OCI-LY3 (cell line): Measurements from ENCODE around the gene CDH4.

Experiments used
- EZH2phosphoT487 ChIP-seq: fragments of 200-600 bp; shearing (Covaris generic); IDR thresholded peaks from 2 replicates; pipeline ENCODE4 v1.6.1; 2018; ENCODE audit warnings: antibody characterized with exemption, mixed run types, low read depth
- TF ChIP-seq, protein P1 (sequence below): fragments of 200-600, 300-600 bp; sonication (generic); IDR thresholded peaks from 2 replicates; pipeline ENCODE4 v1.5.1; 2014; ENCODE audit warnings: antibody characterized with exemption, low read length, low read depth

DNA sequence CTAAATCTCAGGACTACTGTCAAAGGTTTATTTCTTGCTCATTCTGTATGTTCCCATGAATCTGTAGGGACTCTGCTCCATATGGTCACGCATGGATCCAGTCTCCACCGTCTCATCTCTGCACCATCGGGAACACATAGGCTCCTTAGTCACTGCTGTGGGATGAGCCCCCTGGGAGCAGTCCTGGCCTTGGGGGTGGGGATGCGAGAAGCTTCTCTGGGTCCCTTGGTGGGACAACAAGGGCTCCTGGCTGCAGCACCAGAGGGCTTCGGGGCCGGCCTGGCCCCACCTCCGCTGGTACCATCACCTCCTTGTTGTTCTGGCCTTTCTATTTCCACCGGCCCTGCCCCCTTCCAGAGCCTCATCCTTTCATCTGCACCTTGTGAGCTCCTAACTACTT, 148.4 kb downstream of the CDH4 start:
- TF ChIP-seq, protein P1, sequence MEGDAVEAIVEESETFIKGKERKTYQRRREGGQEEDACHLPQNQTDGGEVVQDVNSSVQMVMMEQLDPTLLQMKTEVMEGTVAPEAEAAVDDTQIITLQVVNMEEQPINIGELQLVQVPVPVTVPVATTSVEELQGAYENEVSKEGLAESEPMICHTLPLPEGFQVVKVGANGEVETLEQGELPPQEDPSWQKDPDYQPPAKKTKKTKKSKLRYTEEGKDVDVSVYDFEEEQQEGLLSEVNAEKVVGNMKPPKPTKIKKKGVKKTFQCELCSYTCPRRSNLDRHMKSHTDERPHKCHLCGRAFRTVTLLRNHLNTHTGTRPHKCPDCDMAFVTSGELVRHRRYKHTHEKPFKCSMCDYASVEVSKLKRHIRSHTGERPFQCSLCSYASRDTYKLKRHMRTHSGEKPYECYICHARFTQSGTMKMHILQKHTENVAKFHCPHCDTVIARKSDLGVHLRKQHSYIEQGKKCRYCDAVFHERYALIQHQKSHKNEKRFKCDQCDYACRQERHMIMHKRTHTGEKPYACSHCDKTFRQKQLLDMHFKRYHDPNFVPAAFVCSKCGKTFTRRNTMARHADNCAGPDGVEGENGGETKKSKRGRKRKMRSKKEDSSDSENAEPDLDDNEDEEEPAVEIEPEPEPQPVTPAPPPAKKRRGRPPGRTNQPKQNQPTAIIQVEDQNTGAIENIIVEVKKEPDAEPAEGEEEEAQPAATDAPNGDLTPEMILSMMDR: no peak
- TF ChIP-seq EZH2phosphoT487: no peak
